ENCODE results near the gene C10orf105.
A peak's percentile ranks its signal among the peaks of the same experiment; 100 is the strongest.

C10orf105 gene

GRCh38 chr10:71715860-71716259 lies 3.7 kb downstream of the C10orf105 start:
- no peak for DNase-seq

DNA sequence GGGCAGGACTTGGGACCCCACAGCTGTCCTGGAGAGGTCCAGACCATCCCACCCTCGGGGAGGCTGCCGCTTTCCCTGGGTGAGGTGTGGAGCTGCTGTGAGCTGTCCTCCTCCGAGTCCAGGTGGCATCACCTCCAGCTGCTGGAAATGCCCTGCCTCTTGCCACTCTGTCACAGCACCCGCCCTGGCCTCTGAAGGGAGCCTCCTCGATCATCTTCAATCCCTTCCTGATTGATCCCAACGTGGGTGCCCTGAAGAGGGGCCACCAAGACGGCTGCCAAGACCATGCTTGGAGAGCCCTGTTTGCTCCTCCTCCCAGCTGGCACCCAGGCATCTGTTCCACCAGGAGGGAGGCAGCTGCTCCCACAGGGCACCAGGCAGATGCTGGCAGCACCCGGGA lies 4.6 kb downstream of the C10orf105 start:
- DNase-seq = no peak

DNA sequence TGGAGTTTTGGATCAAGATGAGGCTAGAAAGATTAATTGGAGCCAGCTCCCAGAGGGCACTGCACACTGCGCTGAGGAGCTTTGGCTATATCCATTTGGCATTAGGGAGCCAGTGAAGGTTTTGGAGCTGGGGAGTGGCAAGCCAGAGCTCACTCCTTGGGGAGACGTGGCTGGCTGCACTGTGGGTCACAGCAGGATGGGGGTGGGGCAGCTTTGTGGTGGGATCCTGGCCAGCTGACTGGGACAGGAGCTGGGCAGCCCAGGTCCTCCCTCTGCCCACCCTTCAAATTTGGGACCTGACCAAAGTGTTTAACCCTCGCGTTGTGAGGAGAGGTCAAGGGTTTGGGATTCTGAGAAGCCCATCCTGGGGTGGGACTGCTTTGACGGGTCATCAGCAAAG lies 5.0 kb downstream of the C10orf105 start:
- no peak for DNase-seq

- no peak for DNase-seq
These were observed 5.6 kb downstream of the C10orf105 start for GRCh38 chr10:71714031-71714410.

GRCh38 chr10:71713135-71714030 lies 6.2 kb downstream of the C10orf105 start:
- DNase-seq = peak; percentile 92

DNA sequence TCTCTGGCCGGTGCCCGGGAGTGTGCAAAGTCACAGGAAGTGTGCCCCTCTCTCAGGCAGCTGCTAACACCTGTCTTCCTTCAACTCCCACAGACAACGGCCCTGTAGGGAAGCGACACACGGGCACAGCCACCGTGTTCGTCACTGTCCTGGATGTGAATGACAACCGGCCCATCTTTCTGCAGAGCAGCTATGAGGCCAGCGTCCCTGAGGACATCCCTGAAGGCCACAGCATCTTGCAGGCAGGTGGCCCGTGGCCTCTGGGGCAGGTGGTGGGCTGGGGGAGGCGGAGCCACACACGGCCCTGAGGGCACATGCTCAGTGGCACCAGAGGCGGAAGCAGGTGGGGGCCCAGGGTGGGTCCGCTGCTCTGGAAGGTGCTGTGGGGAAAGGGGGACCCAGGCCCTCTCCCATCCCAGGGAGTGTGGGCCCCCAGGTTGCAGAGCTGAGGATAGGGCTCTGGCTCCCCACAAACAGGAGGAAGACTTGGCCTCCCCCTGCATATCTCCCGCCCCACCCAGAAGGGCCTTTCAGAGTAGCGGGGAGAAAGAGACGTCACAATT lies 6.9 kb downstream of the C10orf105 start:
- no peak for DNase-seq

GRCh38 chr10:71712170-71712569 lies 7.4 kb downstream of the C10orf105 start:
- no peak for DNase-seq

DNA sequence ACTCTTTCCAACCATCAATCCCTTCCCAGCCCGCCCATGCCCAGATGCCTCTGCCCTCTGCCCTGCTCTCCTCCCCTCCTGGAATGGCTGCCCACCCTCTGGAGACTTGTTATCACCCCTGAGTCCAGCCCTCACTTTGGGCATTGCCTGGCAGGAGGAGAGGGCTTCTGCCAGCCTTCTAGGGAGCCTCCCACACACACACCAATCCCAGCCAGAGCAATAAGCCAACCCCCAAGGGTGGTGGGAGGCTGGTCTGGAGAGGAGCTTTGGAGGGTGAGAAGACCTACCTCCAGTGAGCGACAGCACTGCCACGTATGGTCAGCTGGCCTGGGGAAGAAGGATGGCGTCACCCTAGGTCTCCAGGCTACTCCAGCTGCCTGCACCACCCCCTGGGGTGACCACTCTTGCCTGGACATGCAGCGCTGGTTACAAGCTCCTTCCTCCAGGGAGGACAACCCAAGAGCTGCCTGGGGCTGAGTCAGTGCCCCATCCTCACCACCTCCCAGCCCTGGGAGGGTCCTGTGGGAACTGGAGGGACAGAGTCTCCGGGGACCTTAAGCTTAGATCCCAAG lies 8.4 kb downstream of the C10orf105 start:
- no peak for DNase-seq

DNA sequence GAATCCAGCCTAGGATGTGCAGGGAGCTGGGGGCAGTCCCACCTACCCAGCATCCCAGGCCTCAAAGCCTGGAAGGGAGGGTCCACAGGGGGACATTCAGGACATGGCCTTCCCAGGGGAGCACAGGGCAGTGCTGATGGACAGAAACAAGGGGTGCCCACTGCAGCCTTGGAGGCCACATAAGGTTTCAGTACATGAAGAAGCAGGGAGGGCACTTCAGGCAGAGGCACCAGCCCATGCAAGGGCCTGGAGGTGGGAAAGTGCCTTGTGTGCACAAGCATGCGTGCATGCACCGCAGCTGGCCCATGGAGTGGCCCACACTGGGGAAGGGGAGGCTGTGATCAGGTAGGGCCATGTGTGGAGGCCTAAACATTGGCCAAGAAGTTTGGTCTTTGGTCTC lies 9.1 kb downstream of the C10orf105 start:
- DNase-seq = no peak

- no peak for DNase-seq
These were observed 10.4 kb downstream of the C10orf105 start for GRCh38 chr10:71708897-71709882.

GRCh38 chr10:71708301-71708703 lies 11.3 kb downstream of the C10orf105 start:
- DNase-seq = peak; percentile 63

GRCh38 chr10:71707240-71707789 lies 12.3 kb downstream of the C10orf105 start:
- no peak for DNase-seq

GRCh38 chr10:71706216-71707121 lies 13.1 kb downstream of the C10orf105 start:
- DNase-seq = no peak

GRCh38 chr10:71705582-71705981 lies 14.0 kb downstream of the C10orf105 start:
- no peak for DNase-seq

DNA sequence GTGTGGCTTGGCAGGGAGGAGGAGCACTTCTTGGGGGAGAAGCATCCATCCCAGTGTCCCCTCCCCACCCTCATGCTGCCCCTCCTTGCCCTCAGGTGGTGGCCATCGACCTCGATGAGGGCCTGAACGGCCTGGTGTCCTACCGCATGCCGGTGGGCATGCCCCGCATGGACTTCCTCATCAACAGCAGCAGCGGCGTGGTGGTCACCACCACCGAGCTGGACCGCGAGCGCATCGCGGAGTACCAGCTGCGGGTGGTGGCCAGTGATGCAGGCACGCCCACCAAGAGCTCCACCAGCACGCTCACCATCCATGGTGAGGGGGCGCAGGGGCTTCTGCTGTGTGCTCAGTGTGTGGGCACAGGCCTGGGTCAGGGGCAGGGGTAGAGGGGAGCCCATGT lies 14.8 kb downstream of the C10orf105 start:
- no peak for DNase-seq

DNA sequence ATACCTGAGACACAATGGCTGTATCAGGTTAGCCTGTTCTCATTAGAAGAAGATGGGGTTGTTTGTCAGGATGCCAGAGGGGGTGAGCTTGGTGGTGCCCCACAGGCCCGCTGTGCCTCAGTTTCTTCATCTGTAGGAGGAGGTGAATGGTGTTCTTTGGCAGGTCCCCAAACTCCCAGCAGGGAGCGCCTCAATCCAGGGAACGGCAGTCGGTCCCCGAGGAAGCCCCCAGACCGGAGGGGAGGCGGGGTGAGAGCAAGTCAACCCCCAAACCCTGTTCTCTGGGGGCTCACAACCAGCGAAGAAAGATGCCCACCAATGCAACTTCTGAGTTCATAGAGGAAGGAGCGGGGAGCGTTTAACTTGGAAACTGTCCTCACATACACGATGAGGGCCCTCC lies 16.0 kb downstream of the C10orf105 start:
- DNase-seq = no peak

GRCh38 chr10:71701496-71702132 lies 18.0 kb downstream of the C10orf105 start:
- DNase-seq = no peak

GRCh38 chr10:71700731-71701368 lies 18.7 kb downstream of the C10orf105 start:
- DNase-seq = no peak

DNA sequence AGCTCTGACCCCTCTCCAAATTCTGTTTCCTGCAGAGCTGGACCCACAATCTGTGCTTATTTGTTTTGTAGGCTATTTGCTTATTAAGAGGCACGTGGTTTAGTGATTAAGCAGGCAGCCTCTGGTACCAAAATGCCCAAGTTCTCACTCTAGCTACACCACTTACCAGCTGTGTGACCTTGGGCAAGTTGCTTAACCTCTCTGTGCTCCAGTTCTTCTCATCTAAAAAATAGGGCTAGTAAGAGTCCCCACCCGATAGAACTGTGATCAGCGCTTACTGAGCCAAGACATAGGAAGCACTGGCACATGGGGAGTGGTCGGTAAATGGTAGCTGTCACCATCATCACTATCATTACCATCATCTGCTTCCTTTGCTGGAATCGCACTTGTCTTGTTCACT lies 20.8 kb downstream of the C10orf105 start:
- DNase-seq = no peak

- DNase-seq = no peak
These were observed 21.5 kb downstream of the C10orf105 start for GRCh38 chr10:71697938-71698709.
